ENCODE results near the gene C1QL4. TPM values are rescaled to one million over a fixed set of nuclear protein-coding genes. Genes with fewer than 3 reads are reported as not detected.
"Not testable (repeated sequence)": the region's sequence is repeated elsewhere in the genome, so short reads cannot be mapped to it uniquely, and the experiment has no call there.

The C1QL4 gene
- total RNA-seq, 4 donors from 2014 or later, result not detected

DNA sequence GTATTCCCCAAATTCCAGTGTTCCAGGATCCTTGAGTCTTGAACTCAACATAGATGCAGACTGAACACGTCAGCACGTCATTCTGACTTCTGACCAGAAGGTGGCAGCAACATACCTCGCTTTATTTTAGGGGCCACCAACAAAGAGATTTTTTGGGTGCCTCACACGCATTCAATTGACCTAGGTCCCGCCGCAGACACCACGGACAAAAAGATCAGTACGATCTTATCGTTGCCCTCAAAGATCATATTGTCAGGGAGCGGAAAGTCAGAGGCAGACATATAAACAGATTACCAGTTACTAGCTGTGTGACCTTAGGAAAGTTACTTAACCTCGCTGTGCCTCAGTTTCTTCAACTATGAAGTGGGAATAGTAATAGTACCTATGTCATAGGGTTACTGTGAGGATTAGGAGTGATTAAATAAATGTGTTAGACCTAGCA, 48.6 kb downstream of the C1QL4 start:
- no peak overlapping the region for H3K4me3 ChIP-seq
- no peaks in the 10 kb centered on the region for H3K4me1 ChIP-seq
- H3K9me3 ChIP-seq, result no peaks in the 10 kb centered on the region
- no peaks in the 10 kb centered on the region for H3K27me3 ChIP-seq
- TF ChIP-seq, protein P1, sequence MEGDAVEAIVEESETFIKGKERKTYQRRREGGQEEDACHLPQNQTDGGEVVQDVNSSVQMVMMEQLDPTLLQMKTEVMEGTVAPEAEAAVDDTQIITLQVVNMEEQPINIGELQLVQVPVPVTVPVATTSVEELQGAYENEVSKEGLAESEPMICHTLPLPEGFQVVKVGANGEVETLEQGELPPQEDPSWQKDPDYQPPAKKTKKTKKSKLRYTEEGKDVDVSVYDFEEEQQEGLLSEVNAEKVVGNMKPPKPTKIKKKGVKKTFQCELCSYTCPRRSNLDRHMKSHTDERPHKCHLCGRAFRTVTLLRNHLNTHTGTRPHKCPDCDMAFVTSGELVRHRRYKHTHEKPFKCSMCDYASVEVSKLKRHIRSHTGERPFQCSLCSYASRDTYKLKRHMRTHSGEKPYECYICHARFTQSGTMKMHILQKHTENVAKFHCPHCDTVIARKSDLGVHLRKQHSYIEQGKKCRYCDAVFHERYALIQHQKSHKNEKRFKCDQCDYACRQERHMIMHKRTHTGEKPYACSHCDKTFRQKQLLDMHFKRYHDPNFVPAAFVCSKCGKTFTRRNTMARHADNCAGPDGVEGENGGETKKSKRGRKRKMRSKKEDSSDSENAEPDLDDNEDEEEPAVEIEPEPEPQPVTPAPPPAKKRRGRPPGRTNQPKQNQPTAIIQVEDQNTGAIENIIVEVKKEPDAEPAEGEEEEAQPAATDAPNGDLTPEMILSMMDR (IDR thresholded peaks at IDR 0.05), result peak; percentile 79 to 91 (median 86)
- no peak for TF ChIP-seq POLR2A (IDR thresholded peaks at IDR 0.05)
- H3K36me3 ChIP-seq, result no peaks in the 10 kb centered on the region
- H3K27ac ChIP-seq, result no peak overlapping the region
- peak in 2 of 3 donors; percentile 62 to 86 for DNase-seq

DNA sequence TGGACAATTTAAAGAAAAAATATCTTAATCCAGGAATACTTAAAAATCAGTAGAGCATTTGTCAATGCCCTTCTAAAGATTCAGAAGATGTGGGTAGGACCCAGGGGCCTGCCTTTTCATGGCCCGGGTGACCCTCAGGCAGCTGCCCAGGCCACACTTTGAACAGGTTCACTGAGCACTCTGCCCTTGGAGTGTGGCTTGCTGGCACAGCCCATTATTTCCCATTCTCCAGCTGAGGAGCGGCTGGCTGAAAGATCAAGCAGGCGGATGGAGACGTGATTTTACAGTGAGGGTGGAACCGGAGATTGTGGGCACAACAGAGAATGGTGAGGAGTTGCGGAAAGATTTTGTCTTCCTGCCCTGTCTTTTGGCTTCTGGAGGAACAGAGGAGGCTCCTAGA, 49.1 kb downstream of the C1QL4 start:
- peak in 1 of 3 donors; percentile 27 for DNase-seq
- no peak for TF ChIP-seq POLR2A (IDR thresholded peaks at IDR 0.05)
- TF ChIP-seq, protein P1 (IDR thresholded peaks at IDR 0.05), result no peak
- no peaks in the 10 kb centered on the region for H3K36me3 ChIP-seq
- H3K27ac ChIP-seq, result no peak overlapping the region
- no peaks in the 10 kb centered on the region for H3K9me3 ChIP-seq
- no peaks in the 10 kb centered on the region for H3K27me3 ChIP-seq
- H3K4me3 ChIP-seq, result no peak overlapping the region
- no peaks in the 10 kb centered on the region for H3K4me1 ChIP-seq

DNA sequence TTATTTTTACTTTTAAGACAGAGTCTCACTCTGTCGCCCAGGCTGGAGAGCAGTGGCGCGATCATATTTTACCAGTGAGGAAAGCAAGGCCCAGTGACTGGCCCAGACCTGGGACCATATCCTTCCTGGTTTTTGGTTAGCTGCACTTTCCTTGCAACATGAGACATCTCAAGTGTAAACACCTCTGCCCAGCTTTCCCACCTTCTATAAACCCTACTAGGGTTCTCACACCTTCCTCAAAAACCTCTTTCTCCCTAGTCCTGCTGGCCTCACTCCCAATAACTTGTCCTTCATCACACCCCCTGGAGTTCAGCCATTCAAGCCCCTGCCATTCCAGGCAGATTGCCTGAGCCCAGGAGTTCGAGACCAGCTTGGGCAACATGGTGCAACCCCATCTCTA, 52.3 kb downstream of the C1QL4 start:
- Histone ChIP-seq H3K4me1 (no peaks in the 10 kb centered on the region), H3K36me3 (no peaks in the 10 kb centered on the region), H3K27ac (no peak overlapping the region), H3K27me3 (no peaks in the 10 kb centered on the region), H3K4me3 (no peak overlapping the region), H3K9me3 (no peaks in the 10 kb centered on the region)
- no peak for TF ChIP-seq POLR2A (IDR thresholded peaks at IDR 0.05)
- TF ChIP-seq, protein P1 (IDR thresholded peaks at IDR 0.05), result no peak
- DNase-seq, result peak in 1 of 3 donors; percentile 10

DNA sequence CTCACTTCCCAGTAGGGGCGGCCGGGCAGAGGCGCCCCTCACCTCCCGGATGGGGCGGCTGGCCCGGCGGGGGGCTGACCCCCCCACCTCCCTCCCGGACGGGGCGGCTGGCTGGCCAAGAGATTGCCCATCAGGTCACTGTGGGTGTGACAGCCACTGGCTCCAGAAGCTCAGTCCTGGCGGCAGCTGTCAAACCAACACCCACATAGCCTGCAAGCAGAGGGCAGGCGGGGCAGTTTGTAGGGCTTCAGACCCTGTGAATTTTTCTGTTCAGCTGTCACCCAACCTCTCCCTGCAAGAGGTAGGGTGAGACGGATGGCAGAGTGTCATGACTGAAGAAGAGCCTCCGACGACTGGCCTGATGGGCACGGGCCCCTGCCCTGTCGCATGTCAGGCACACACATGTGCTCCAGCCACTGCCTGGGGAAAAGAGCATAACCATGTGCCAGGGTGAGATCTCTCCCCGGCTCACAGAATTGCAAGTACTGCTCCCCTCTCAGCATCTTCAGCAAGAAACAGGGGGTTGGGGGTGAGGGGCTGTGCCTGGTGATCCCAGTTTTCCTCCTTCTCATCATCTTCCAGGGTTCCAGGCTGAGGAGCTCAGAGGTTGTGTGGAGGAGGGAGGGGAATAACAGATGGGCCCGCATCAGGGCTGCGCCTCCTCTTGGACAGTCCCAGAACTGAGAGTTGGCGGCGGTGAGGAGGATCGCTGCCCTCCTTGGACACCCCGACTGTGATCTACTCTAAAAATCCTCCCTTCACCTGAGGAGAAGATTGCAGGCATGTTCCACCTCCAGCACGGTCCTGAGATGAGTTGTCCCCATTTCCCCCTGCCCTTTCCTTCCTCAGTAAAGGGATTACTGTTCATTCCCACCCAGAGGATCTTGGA, 53.2 kb downstream of the C1QL4 start:
- TF ChIP-seq, protein P1 (IDR thresholded peaks at IDR 0.05), result no peak
- no peak for TF ChIP-seq POLR2A (IDR thresholded peaks at IDR 0.05)
- H3K4me1 ChIP-seq, result no peaks in the 10 kb centered on the region
- H3K27me3 ChIP-seq, result no peaks in the 10 kb centered on the region
- H3K36me3 ChIP-seq, result no peaks in the 10 kb centered on the region
- H3K4me3 ChIP-seq, result no peak overlapping the region
- DNase-seq, result peak in 1 of 3 donors; percentile 33
- H3K9me3 ChIP-seq, result no peaks in the 10 kb centered on the region
- H3K27ac ChIP-seq, result no peak overlapping the region

DNA sequence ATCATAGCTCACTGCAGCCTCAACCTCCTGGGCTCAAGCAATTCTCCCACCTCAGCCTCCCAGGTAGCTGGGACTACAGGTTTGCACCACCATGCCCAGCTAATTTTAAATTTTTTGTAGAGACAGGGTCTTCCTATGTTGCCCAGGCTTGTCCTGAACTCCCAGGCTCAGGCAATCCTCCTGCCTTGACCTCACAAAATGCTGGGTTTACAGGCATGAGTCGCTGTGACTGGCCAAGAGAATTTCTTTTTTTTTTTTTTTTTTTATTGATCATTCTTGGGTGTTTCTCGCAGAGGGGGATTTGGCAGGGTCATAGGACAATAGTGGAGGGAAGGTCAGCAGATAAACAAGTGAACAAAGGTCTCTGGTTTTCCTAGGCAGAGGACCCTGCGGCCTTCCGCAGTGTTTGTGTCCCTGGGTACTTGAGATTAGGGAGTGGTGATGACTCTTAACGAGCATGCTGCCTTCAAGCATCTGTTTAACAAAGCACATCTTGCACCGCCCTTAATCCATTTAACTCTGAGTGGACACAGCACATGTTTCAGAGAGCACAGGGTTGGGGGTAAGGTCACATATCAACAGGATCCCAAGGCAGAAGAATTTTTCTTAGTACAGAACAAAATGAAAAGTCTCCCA, 54.1 kb downstream of the C1QL4 start:
- not testable (repeated sequence) for H3K27ac ChIP-seq, H3K4me1 ChIP-seq, H3K9me3 ChIP-seq, H3K36me3 ChIP-seq, H3K27me3 ChIP-seq, H3K4me3 ChIP-seq, DNase-seq

Other genes with a start within 250 kb of the C1QL4 start
- 1 to 10 TPM in 1 of 4 donors, under 1 TPM in 1, not detected in 2; 0.19 to 2.5 TPM for gene DHH, start 242.4 kb downstream of the C1QL4 start, total RNA-seq
- gene LMBR1L, start 226.3 kb downstream of the C1QL4 start, total RNA-seq, result 10 to 100 TPM; 34.7 to 93.7 (median 84.7) TPM
- gene TUBA1B, start 205.8 kb downstream of the C1QL4 start, total RNA-seq, result 100 to 1,000 TPM; 154 to 578 (median 243) TPM
- 10 to 100 TPM; 16.5 to 50.3 (median 37.0) TPM for gene TUBA1A, start 148.1 kb downstream of the C1QL4 start, total RNA-seq
- 100 to 1,000 TPM; 143 to 442 (median 276) TPM for gene TUBA1C, start 72.1 kb downstream of the C1QL4 start, total RNA-seq
- gene PRPH, start 42.0 kb downstream of the C1QL4 start, total RNA-seq, result 1 to 10 TPM in 3 of 4 donors, not detected in 1; 6.4 to 8.8 (median 6.5) TPM
- gene TROAP, start 13.9 kb downstream of the C1QL4 start, total RNA-seq, result 10 to 100 TPM in 2 of 4 donors, 1 to 10 TPM in 2; 8.0 to 28.1 (median 10.2) TPM
- gene DNAJC22, start 9.7 kb upstream of the C1QL4 start, total RNA-seq, result 10 to 100 TPM in 3 of 4 donors, 1 to 10 TPM in 1; 5.0 to 57.8 (median 56.4) TPM
- gene SPATS2, start 30.3 kb upstream of the C1QL4 start, total RNA-seq, result 10 to 100 TPM; 20.2 to 49.5 (median 24.8) TPM
- gene KCNH3, start 201.8 kb upstream of the C1QL4 start, total RNA-seq, result under 1 TPM in 2 of 4 donors, not detected in 2; 0.57 to 0.83 TPM
- 100 to 1,000 TPM in 1 of 4 donors, 10 to 100 TPM in 3; 68.0 to 107 (median 85.6) TPM for gene MCRS1, start 231.0 kb upstream of the C1QL4 start, total RNA-seq

Data from Peyer's patch (tissue), 4 donors.